Measurements from ENCODE around the gene CALR3.

Gene CALR3

GRCh38 chr19:16536130-16536529 lies 40.2 kb upstream of the CALR3 start:
- peak overlapping the region; percentile 13 for H3K18ac ChIP-seq (ENCODE audit: low read length)
- no peak overlapping the region for H3K14ac ChIP-seq (ENCODE audit: low read length)
- H2BK120ac ChIP-seq (ENCODE audit: insufficient read depth, low read length, poor library complexity): no peak overlapping the region
- H4K91ac ChIP-seq (ENCODE audit: low read depth, low read length): no peak overlapping the region
- H4K12ac ChIP-seq (ENCODE audit: low read depth, low read length): no peak overlapping the region
- no peak overlapping the region for H2BK5ac ChIP-seq (ENCODE audit: low read depth, low read length, poor library complexity)
- H2BK12ac ChIP-seq (ENCODE audit: low read length): no peak overlapping the region
- DNase-seq: no peak
- H3K79me1 ChIP-seq (ENCODE audit: low read length): no peaks in the 10 kb centered on the region
- H3K23ac ChIP-seq (ENCODE audit: low read length): no peak overlapping the region
- H3K36me3 ChIP-seq (ENCODE audit: control insufficient read depth in 1 of 2, insufficient read depth in 2 of 2, low read length in 2 of 2): peaks cover 72 to 82% of the 10 kb centered on the region in 2 experiments
- peak overlapping the region; percentile 29 for H3K4ac ChIP-seq (ENCODE audit: low read depth, low read length)
- H3K79me2 ChIP-seq (ENCODE audit: control insufficient read depth, insufficient read depth, low read length, poor library complexity): peaks cover 11% of the 10 kb centered on the region
- H2AK5ac ChIP-seq (ENCODE audit: low read length): no peak overlapping the region
- H2AFZ ChIP-seq (ENCODE audit: insufficient read depth, low read length, poor library complexity): no peak overlapping the region
- no peak overlapping the region for H4K8ac ChIP-seq (ENCODE audit: low read depth, low read length)
- H3K4me3 ChIP-seq (ENCODE audit: low read depth, low read length): no peak overlapping the region
- H3K9me3 ChIP-seq (ENCODE audit: insufficient read depth, low read depth, low read length): peaks cover 1% of the 10 kb centered on the region
- H3K27me3 ChIP-seq (ENCODE audit: insufficient read depth, low read length): no peaks in the 10 kb centered on the region
- H3K4me1 ChIP-seq (ENCODE audit: control insufficient read depth in 1 of 2, insufficient read depth in 2 of 2, low read length in 2 of 2): peaks cover 2 to 3% of the 10 kb centered on the region in 2 experiments
- H3K9ac ChIP-seq (ENCODE audit: low read length): no peak overlapping the region
- no peak overlapping the region for H3K4me2 ChIP-seq (ENCODE audit: low read length)
- no CpG with 5 or more reads among the region's 9 CpGs for WGBS (ENCODE audit: extremely low coverage, insufficient coverage, insufficient read length)
- no peak overlapping the region for H3K27ac ChIP-seq (ENCODE audit: low read depth, low read length)

- WGBS (ENCODE audit: extremely low coverage, insufficient coverage, insufficient read length): no CpG with 5 or more reads among the region's 18 CpGs
- no peak overlapping the region for H3K14ac ChIP-seq (ENCODE audit: low read length)
- no peak overlapping the region for H3K23ac ChIP-seq (ENCODE audit: low read length)
- H3K18ac ChIP-seq (ENCODE audit: low read length): no peak overlapping the region
- no peak overlapping the region for H4K8ac ChIP-seq (ENCODE audit: low read depth, low read length)
- H2BK12ac ChIP-seq (ENCODE audit: low read length): no peak overlapping the region
- no peak for DNase-seq
- H4K91ac ChIP-seq (ENCODE audit: low read depth, low read length): no peak overlapping the region
- H4K12ac ChIP-seq (ENCODE audit: low read depth, low read length): no peak overlapping the region
- H3K27ac ChIP-seq (ENCODE audit: low read depth, low read length): no peak overlapping the region
- H3K79me2 ChIP-seq (ENCODE audit: control insufficient read depth, insufficient read depth, low read length, poor library complexity): peaks cover 5% of the 10 kb centered on the region
- H2AFZ ChIP-seq (ENCODE audit: insufficient read depth, low read length, poor library complexity): no peak overlapping the region
- H2AK5ac ChIP-seq (ENCODE audit: low read length): no peak overlapping the region
- no peak overlapping the region for H2BK120ac ChIP-seq (ENCODE audit: insufficient read depth, low read length, poor library complexity)
- H3K27me3 ChIP-seq (ENCODE audit: insufficient read depth, low read length): no peaks in the 10 kb centered on the region
- no peaks in the 10 kb centered on the region for H3K4me1 ChIP-seq (ENCODE audit: control insufficient read depth in 1 of 2, insufficient read depth in 2 of 2, low read length in 2 of 2)
- H3K9me3 ChIP-seq (ENCODE audit: insufficient read depth, low read depth, low read length): peaks cover 1% of the 10 kb centered on the region
- H3K4ac ChIP-seq (ENCODE audit: low read depth, low read length): peak overlapping the region; percentile 31
- H3K36me3 ChIP-seq (ENCODE audit: control insufficient read depth in 1 of 2, insufficient read depth in 2 of 2, low read length in 2 of 2): peaks cover 79 to 83% of the 10 kb centered on the region in 2 experiments
- no peak overlapping the region for H3K4me3 ChIP-seq (ENCODE audit: low read depth, low read length)
- H3K79me1 ChIP-seq (ENCODE audit: low read length): no peaks in the 10 kb centered on the region
- H3K4me2 ChIP-seq (ENCODE audit: low read length): no peak overlapping the region
- H3K9ac ChIP-seq (ENCODE audit: low read length): no peak overlapping the region
- H2BK5ac ChIP-seq (ENCODE audit: low read depth, low read length, poor library complexity): no peak overlapping the region
Measured at GRCh38 chr19:16535381-16535780, 39.4 kb upstream of the CALR3 start.

- no CpG with 5 or more reads among the region's 47 CpGs for WGBS (ENCODE audit: extremely low coverage, insufficient coverage, insufficient read length)
- Histone ChIP-seq H3K9me3 (ENCODE audit: insufficient read depth, low read depth, low read length) (peaks cover 1% of the 10 kb centered on the region), H3K27ac (ENCODE audit: low read depth, low read length) (no peak overlapping the region), H3K23ac (ENCODE audit: low read length) (no peak overlapping the region), H3K4me2 (ENCODE audit: low read length) (no peak overlapping the region), H3K4me1 (ENCODE audit: control insufficient read depth in 1 of 2, insufficient read depth in 2 of 2, low read length in 2 of 2) (peaks cover 5 to 7% of the 10 kb centered on the region in 2 experiments), H4K8ac (ENCODE audit: low read depth, low read length) (no peak overlapping the region), H4K91ac (ENCODE audit: low read depth, low read length) (no peak overlapping the region), H3K4ac (ENCODE audit: low read depth, low read length) (no peak overlapping the region), H3K4me3 (ENCODE audit: low read depth, low read length) (no peak overlapping the region), H4K12ac (ENCODE audit: low read depth, low read length) (no peak overlapping the region), H2BK12ac (ENCODE audit: low read length) (no peak overlapping the region), H2BK5ac (ENCODE audit: low read depth, low read length, poor library complexity) (no peak overlapping the region), H2AK5ac (ENCODE audit: low read length) (no peak overlapping the region), H3K14ac (ENCODE audit: low read length) (no peak overlapping the region), H3K79me1 (ENCODE audit: low read length) (no peaks in the 10 kb centered on the region), H3K36me3 (ENCODE audit: control insufficient read depth in 1 of 2, insufficient read depth in 2 of 2, low read length in 2 of 2) (peaks cover 81 to 86% of the 10 kb centered on the region in 2 experiments), H3K79me2 (ENCODE audit: control insufficient read depth, insufficient read depth, low read length, poor library complexity) (peaks cover 2% of the 10 kb centered on the region), H3K18ac (ENCODE audit: low read length) (no peak overlapping the region), H2AFZ (ENCODE audit: insufficient read depth, low read length, poor library complexity) (no peak overlapping the region), H3K27me3 (ENCODE audit: insufficient read depth, low read length) (no peaks in the 10 kb centered on the region), H2BK120ac (ENCODE audit: insufficient read depth, low read length, poor library complexity) (no peak overlapping the region), H3K9ac (ENCODE audit: low read length) (no peak overlapping the region)
- DNase-seq: no peak
Measured at GRCh38 chr19:16532440-16533234, 36.7 kb upstream of the CALR3 start.

GRCh38 chr19:16531380-16531669 lies 35.4 kb upstream of the CALR3 start:
- H3K23ac ChIP-seq (ENCODE audit: low read length): no peak overlapping the region
- H3K4me3 ChIP-seq (ENCODE audit: low read depth, low read length): no peak overlapping the region
- no peak overlapping the region for H3K4ac ChIP-seq (ENCODE audit: low read depth, low read length)
- H2AFZ ChIP-seq (ENCODE audit: insufficient read depth, low read length, poor library complexity): no peak overlapping the region
- H3K14ac ChIP-seq (ENCODE audit: low read length): no peak overlapping the region
- no peak for DNase-seq
- H3K4me1 ChIP-seq (ENCODE audit: control insufficient read depth in 1 of 2, insufficient read depth in 2 of 2, low read length in 2 of 2): peaks cover 12 to 15% of the 10 kb centered on the region in 2 experiments
- H4K8ac ChIP-seq (ENCODE audit: low read depth, low read length): no peak overlapping the region
- H2BK120ac ChIP-seq (ENCODE audit: insufficient read depth, low read length, poor library complexity): no peak overlapping the region
- no peak overlapping the region for H3K18ac ChIP-seq (ENCODE audit: low read length)
- H2BK5ac ChIP-seq (ENCODE audit: low read depth, low read length, poor library complexity): no peak overlapping the region
- WGBS (ENCODE audit: extremely low coverage, insufficient coverage, insufficient read length): no CpG with 5 or more reads among the region's 12 CpGs
- H3K36me3 ChIP-seq (ENCODE audit: control insufficient read depth in 1 of 2, insufficient read depth in 2 of 2, low read length in 2 of 2): peaks cover 83 to 88% of the 10 kb centered on the region in 2 experiments
- H3K27me3 ChIP-seq (ENCODE audit: insufficient read depth, low read length): no peaks in the 10 kb centered on the region
- H2AK5ac ChIP-seq (ENCODE audit: low read length): no peak overlapping the region
- H2BK12ac ChIP-seq (ENCODE audit: low read length): no peak overlapping the region
- H3K79me2 ChIP-seq (ENCODE audit: control insufficient read depth, insufficient read depth, low read length, poor library complexity): peaks cover 1% of the 10 kb centered on the region
- peaks cover 3% of the 10 kb centered on the region for H3K79me1 ChIP-seq (ENCODE audit: low read length)
- no peak overlapping the region for H3K27ac ChIP-seq (ENCODE audit: low read depth, low read length)
- H3K9me3 ChIP-seq (ENCODE audit: insufficient read depth, low read depth, low read length): peaks cover 3% of the 10 kb centered on the region
- H3K4me2 ChIP-seq (ENCODE audit: low read length): no peak overlapping the region
- H4K12ac ChIP-seq (ENCODE audit: low read depth, low read length): no peak overlapping the region
- no peak overlapping the region for H3K9ac ChIP-seq (ENCODE audit: low read length)
- no peak overlapping the region for H4K91ac ChIP-seq (ENCODE audit: low read depth, low read length)
